ENCODE data around the gene SKI.

- TF ChIP-seq, protein P1, sequence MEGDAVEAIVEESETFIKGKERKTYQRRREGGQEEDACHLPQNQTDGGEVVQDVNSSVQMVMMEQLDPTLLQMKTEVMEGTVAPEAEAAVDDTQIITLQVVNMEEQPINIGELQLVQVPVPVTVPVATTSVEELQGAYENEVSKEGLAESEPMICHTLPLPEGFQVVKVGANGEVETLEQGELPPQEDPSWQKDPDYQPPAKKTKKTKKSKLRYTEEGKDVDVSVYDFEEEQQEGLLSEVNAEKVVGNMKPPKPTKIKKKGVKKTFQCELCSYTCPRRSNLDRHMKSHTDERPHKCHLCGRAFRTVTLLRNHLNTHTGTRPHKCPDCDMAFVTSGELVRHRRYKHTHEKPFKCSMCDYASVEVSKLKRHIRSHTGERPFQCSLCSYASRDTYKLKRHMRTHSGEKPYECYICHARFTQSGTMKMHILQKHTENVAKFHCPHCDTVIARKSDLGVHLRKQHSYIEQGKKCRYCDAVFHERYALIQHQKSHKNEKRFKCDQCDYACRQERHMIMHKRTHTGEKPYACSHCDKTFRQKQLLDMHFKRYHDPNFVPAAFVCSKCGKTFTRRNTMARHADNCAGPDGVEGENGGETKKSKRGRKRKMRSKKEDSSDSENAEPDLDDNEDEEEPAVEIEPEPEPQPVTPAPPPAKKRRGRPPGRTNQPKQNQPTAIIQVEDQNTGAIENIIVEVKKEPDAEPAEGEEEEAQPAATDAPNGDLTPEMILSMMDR (IDR thresholded peaks at IDR 0.05): no peak
- no peak for TF ChIP-seq POLR2AphosphoS5 (IDR thresholded peaks at IDR 0.05)
- TF ChIP-seq EP300 (IDR thresholded peaks at IDR 0.05): no peak
Measured at GRCh38 chr1:2294033-2294724, 66.1 kb downstream of the SKI start.

All from upper lobe of left lung (tissue), 4 donors.